OCI-M2 (cell line): ENCODE results near the gene SCAF8.
"Not testable (repeated sequence)": the region's sequence is repeated elsewhere in the genome, so short reads cannot be mapped to it uniquely, and the experiment has no call there.

Experiments
- DNase-seq: peaks from one replicate; lab custom pipeline; 2025; ENCODE audit not compliant: unreplicated experiment; lab: John Stamatoyannopoulos, UW

The SCAF8 gene

DNA sequence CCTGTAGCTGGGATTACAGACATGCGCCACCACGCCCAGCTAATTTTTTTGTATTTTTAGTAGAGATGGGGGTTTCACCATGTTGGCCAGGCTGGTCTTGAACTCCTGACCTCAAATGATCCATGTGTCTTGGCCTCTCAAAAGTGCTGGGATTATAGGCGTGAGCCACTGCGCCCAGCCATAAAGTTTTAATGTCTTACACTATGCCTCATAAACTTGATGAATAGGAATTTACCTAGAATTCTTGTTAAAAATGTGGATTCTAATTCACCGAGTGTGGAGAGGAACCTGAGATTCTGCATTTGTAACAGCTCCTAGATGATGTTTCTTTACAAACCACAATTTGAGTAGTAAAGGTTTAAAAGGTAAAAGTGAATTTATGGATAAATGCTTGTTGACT lies 45.9 kb downstream of the SCAF8 start:
- DNase-seq, result not testable (repeated sequence)

DNA sequence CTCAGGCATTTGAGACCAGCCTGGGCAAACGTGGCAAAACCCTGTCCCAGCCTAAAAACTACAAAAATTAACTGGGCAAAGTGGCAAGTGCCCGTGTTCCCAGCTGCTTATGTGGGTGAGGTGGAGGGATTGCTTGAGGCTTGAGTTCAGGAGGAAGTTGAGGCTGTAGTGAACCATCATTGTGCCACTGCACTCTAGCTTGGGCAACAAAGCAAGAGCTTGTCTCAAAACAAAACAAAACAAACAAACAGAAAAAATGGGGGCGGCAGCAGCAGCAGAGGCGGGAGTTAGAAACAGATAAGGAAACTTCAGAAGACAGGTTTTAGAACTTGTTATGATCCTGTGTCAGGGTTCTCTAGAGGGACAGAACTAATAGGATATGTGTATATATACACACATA lies 49.0 kb downstream of the SCAF8 start:
- DNase-seq, result no peak

DNA sequence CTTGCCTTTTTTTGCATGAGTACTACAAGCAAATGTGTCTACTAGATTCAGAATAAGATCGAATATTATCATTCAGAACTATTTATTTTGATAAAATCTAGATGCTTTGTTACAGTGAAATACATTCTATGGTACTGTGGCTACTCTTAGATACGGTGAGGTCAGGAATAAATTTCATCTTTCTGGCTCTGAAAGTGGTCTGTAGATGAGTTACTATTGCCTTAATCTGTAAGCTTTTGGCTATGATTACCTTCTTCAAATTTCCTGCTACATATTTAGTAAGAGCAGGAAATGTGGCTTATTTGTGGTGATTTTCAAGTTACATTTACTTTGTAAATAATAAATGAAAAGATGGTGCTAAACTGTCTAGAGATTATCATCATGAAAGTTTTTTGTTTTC lies 50.0 kb downstream of the SCAF8 start:
- DNase-seq, result no peak

DNA sequence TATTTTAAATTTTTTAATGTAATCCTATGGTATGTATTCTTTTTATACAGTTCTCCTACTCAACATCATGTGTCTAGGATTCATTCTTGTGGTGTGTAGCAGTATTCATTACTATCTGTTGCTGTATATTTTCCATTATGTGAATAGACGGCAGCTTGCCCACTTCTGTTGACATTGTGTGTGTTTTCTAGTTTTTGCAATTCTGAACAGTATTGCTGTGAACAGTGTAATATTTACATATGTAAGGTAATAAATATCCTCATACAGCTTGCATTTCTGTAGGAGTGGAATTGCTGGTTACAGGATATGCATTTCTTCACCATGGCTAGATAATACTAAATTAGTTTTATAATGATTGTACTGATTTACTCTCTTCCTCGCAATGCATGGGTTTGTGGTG lies 51.9 kb downstream of the SCAF8 start:
- no peak for DNase-seq

DNA sequence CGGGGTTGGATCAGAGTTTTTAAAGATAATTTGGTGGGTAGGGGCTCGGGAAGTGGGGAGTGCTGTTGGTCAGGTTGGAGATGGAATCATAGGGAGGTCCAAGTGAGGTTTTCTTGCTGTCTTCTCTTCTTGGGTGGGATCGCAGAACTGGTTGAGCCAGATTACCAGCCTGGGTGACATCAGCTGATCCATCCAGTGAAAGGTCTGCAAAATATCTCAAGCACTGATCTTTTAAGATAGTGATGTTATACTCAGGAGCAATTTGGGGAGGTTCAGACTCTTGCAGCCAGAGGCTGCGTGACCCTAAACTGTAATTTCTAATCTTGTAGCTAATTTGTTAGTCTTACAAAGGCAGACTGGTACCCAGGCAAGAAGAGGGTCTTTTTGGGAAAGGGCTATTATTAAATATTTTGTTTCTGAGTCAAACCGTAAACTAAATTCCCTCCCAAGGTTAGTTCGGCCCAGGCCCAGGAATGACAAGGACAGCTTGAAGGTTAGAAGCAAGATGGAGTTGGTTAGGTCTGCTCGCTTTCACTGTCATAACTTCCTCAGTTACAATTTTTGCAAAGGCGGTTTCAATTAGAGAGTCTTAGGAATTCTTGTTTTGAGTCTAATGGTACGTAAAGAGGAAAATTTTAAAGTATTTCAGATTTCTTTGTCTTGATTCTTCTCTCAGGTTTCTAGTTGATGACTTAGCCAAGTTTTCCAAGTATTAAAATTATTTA lies 53.1 kb downstream of the SCAF8 start:
- no peak for DNase-seq

DNA sequence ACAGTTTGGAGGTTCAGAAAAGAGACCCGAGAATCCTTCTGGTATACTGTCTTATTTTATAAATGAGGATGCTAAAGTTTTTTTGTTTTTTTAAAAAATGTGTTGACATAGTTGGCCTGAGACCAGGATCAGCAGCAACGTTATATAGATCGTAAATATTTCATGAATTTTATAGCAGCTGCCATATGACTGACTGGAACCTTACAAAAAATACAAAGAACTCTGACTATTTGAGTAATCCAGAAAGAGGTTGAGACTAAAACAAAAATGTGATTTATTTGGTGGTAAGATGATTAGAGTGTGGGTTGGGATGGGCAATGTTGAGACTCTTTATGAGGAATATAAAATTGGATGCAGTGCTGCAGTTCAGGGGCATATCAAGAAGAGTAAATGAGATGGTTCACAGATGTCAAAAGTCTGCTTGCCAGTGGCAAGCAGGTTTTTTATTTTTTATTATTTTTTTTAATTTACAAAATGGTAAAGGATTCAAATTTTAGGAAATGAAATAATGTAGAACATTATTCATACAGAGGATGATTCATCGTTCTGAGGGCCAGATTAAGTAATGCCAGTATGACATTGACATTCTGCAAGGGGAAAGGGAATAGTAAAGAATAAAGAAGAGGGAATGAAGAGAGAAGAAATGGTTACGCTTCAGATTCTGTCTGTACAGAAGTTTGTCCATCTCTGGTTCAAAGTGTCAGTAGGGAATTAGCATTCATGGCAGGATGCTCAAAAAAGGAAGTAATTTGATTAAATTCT lies 58.5 kb downstream of the SCAF8 start:
- DNase-seq, result no peak

DNA sequence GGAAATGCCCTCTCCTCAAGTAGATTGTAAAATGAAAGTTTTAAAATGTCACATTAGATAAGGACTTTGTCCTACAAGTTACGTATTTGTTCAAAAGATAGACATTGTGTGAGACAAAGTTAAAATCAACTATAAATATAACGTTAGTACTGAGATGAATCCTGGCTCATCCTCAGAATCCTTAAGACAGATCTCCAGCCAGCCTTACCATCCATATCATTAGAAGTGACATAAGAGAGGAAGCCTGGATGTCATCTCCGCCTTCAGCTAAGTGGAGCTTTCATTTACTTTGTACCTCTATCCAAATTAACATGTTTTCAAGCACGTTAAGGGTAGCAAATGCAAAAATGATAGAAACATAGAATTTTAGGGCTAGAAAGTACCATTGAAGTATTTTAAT lies 59.1 kb downstream of the SCAF8 start:
- DNase-seq, result no peak

DNA sequence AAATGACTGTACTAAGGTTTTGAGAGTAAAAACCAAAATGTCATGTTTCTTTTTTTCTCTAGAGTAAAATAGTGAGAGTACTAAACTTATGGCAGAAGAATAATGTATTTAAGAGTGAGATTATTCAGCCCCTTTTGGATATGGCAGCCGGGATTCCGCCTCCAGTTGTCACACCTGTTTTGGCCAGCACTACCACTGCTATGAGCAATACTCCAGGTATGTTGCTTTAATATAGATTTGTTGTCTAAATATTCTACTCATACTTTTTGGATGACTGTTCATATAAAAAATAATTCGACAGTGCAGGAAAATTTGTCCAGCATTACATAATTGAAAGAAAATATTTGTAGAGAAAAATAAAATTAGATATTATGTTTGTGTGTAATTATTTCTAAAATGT lies 59.5 kb downstream of the SCAF8 start:
- no peak for DNase-seq

DNA sequence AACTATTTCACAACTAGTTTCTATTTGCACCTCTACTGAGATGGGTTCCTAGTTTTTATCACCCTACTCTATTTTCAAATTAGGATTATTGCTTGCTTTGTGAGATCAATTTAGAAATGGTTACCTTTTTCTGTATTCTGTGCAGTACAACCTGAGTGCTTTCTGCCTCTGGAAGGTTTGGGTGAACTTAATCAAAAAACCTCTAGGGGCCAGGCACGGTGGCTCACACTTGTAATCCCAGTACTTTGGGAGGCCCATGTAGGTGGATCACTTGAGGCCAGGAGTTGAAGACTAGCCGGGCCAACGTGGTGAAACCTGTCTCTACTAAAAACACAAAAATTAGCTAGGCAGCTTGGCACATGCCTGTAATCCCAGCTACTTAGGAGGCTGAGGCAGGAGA lies 63.3 kb downstream of the SCAF8 start:
- no peak for DNase-seq

DNA sequence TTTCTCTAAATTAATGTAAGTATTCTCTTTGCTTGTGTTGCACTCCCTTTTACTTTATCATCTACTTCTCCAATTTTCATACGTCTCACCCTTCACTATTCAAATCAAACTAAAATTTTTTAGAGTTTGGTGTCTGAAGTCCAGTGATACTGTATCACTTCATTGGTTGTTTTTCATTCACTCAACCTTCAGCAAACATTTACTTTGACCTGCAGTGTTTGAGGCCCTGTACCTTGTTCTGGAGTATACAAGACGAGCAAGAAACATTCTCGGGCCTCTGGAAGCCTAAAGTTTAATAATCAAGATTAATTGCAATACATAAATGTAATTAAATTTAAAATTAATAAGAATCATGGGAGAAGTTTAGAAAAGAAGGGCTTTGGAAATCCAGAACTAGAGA lies 64.6 kb downstream of the SCAF8 start:
- no peak for DNase-seq

DNA sequence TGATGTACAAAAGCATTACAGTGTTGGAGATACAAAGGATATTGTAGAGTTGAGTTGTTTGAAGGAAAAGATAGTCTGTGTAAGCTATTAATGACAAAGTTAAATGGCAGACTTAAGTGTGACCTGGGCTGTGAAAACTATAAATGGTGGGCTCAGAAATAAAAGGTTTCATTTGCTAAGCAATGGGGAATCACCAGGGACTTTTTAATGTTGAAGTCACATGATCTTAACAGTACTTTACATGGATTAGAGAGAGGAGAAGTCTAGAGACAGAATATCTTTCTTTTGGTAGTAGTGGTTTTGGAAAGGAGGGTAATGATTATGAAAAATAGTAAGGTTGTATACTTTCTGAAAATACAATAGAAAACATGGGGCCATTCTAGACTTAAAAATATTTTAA lies 67.1 kb downstream of the SCAF8 start:
- DNase-seq, result no peak

DNA sequence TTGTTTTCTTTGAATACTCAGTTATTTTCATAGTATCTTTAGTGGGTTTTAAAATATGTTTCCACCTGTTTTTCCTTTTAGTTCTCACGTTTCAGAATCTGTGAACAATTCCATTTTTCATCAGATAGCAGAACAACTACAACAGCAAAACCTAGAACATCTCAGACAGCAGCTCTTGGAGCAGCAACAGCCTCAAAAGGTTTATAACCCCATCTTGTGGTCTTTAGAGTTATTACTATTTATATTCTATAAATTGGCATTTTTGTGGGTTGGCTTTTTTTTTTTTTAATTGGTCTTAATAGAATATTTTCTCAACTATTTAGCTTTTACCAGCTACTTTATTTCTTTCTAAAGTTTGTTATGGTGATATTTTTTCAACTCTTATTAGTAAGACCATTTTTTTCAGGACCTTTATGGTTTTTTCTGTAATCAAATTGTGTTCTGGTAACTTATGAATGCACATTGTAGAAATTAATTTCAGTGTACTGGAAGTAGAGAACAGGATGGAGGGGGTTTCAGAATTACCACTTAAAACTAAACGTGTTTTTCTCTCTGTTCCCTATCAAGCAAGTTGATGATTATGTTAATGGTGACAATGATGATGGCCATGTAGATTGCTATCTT lies 72.2 kb downstream of the SCAF8 start:
- DNase-seq, result no peak

DNA sequence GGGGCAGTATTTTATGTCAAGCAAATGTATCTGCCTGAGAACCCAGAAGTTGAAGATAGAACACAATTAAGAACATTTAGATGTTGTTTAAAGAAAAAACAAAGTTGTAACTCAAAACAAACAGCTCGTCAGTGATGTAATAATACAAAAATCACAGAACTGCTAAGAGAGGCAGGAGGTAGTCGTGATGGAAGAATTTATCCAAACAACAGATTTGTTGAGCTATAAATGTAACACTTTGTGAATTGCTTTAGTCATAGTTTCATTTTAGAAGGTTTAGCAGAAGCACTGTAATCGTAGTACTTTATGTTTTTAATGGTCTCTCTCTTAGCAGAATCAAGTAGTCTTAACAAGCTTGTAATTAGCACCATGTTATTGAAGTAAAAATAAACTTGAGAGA lies 73.6 kb downstream of the SCAF8 start:
- no peak for DNase-seq

DNA sequence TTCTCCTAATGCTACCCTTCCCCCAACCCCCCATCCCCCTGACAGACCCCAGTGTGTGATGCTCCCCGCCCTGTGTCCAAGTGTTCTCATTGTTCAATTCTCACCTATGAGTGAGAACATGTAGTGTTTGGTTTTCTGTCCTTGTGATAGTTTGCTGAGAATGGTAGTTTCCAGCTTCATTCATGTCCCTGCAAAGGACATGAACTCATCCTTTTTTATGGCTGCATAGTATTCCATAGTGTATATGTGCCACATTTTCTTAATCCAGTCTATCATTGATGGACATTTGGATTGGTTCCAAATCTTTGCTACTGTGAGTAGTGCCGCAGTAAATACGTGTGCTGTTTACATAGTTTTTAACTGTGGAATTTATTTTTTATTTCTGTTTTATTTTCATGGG lies 78.4 kb downstream of the SCAF8 start:
- not testable (repeated sequence) for DNase-seq

DNA sequence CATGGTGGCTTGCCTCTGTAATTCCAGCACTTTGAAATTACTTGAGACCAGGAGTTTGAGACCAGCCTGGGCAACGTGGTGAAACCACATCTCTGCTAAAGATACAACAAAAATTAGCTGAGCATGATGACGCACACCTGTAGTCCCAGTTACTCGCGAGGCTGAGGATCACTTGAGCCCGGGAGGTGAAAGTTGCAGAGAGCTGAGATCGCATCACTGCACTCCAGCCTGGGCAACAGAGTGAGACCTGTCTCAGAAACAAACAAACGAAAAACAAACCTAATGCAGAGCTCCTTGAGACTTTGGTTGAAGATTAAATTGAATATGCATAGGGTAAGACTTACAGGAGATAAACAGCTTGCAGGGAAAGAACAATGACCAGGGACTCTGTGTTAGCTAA lies 80.8 kb downstream of the SCAF8 start:
- DNase-seq, result no peak

DNA sequence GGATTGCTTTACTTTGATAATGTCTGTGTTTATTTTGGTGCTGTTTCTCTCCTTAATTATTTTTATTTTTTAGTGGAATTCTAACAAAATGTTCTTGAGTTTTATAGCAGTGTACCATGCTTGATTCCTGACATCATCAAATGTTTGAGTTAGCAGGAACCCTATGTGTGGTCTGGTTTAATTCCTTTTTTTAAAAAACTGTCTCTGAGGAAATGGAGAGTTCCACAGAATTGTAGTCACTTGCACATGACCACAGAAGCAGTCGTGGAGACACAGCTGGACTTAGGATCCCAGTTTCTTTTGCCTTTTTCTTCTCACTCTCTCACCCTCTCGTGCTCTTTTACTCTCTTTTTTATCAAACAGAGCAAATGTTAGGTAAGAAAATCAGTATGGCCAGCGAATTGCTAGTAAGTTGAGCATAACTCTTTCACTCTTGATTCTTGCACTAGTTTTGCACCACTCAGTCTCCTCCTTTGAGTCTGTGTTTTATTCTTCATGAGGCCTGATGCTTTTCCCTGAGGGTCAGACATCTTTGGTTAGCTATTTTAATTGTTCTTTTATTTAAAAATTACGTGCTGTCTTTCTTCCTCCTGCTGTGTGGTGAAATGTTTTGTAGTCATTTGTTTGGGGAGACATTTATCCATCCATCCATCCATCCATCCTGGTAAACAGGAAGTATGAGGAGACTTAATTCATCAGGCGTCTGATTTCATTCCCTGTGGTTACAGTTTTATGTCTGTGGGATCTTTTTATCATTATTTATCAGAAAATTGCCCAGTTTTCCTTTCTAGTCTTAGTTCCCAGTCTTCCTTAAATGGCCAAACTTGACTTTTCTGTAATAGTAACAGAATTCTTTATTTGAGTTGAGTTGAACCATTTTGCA lies 83.0 kb downstream of the SCAF8 start:
- no peak for DNase-seq

DNA sequence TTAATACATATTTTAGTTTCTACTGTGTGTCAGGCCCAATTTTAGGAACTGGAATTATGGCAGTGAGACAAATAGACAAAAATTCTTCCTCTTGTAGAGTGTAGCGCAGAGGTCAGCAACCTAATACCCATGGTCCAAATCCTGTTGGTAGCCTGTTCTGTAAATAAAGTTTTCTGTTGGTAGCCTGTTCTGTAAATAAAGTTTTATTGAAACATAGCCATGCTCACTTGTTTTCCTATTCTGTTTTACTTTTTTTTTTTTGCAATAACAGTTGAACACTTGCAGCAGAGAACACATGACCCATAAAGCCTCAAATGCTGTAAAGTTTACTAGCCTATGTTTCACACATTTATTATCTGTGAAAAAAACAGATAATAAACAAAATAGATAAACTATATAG lies 87.9 kb downstream of the SCAF8 start:
- no peak for DNase-seq

DNA sequence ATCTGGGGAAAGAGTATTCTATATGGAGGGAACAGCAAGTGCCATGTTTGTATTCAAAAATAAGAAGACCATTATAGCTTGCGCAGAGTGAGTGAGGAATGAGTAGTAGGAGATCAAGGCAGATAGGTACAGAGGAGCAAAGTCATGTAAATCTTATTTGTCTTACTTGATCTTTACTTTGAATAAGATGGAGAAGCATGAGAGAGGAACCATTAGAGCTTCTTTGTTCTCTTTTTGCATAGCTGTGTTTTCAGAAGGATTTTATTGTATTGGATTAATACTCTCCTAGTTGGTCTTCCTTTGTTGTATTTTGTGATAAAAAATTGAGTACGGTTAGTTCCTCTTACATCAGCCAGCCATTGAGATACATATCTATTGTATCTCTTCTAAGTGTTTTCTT lies 88.4 kb downstream of the SCAF8 start:
- DNase-seq, result no peak

DNA sequence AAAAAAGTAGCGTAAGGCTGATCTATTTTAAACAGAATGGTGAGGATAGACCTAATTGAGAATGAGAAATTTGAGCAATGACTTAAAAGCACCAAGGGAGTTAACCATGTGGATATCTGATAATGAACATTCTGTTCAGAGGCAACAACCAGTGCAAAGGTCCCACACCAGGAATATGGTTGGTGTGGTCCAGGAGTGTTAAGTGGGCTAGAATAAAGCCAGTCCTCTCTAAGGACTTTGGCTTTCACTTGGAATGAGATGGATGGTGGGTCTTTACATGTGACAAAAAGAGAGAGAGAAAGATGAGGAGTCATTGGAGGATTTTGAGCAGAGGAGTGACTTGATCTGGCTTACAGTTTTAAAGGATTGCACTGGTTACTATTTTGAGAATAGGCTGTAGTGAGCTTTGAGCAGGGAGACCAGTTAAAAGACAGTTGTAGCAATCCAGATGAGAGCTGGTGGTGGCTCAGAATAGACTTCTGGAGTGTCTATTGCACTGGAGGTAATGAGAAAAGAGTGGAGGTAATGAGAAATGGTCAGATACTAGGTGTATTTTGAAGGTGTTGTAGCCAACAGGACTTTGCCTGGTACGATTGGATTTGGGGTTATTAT lies 89.8 kb downstream of the SCAF8 start:
- no peak for DNase-seq

DNA sequence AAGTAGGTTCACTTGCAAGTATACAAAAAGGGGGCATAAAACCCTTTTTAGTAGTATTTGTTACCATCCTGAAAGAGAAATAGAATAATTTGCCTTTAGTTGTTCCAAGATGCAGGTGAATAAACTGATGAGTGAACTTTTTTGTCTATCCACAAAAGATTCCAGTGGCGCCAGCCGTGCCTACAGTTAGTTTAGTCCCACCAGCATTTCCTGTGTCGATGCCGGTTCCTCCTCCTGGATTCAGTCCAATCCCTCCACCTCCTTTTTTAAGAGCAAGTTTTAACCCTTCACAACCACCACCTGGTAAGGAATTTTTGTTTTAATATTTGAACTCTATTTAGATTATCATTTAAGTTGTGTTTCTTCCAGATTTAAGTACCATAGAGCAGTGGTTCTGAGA lies 90.9 kb downstream of the SCAF8 start:
- no peak for DNase-seq

DNA sequence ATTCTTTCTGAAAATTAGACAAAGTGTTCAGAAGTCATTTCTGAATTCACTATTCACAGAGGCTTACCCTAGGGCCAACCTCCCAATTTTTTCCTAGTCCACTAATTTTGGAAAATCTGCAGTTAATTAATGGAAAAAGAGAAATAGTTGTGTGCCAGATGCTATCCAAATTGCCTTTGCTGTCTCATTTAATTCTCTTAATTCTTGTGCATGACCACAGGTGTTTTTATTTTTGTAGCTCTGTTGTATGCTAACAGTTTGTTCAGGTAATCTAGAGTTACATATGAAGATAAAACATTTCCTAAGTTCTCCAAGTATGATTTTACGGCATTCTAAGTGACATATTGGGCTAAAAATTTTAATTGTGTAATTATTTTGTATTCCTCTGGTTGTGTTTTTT lies 96.8 kb downstream of the SCAF8 start:
- DNase-seq, result no peak
